Tibial artery (tissue), 4 donors: Measurements from ENCODE around the gene GRAMD4.
"Not testable (repeated sequence)": the region's sequence is repeated elsewhere in the genome, so short reads cannot be mapped to it uniquely, and the experiment has no call there.

Experiments
- DNase-seq, 2 donors: peaks; one replicate each; pipeline ENCODE4 v3.0.0-alpha.2; 2019
- H3K27ac ChIP-seq, 2 donors: fragments of 200-600 bp; sonication (generic) in 1 of 2; 1 replicate in 1 of 2; 2 replicates in 1 of 2; pipeline ENCODE4 v1.5.1; 2018 to 2019; ENCODE audit warnings: mild to moderate bottlenecking in 1 of 2
- H3K27me3 ChIP-seq, 2 donors: fragments of 200-600 bp; sonication (generic) in 1 of 2; one replicate each; pipeline versions ENCODE4 v1.5.1 to v1.6.0; 2016 to 2019
- H3K36me3 ChIP-seq, 3 donors: fragments of 200-600 bp; sonication (generic) in 2 of 3; one replicate each; pipeline ENCODE4 v1.5.1; 2016 to 2019; ENCODE audit warnings: mild to moderate bottlenecking in 2 of 3
- H3K4me1 ChIP-seq, 4 donors: fragments of 200-600 bp; sonication (generic) in 2 of 4; 1 replicate in 3 of 4; 2 replicates in 1 of 4; pipeline ENCODE4 v1.5.1; 2016 to 2019
- H3K4me3 ChIP-seq, 2 donors: fragments of 200-600 bp; sonication (generic) in 1 of 2; 1 replicate in 1 of 2; 2 replicates in 1 of 2; pipeline ENCODE4 v1.5.1; 2018 to 2019; ENCODE audit warnings: mild to moderate bottlenecking in 2 of 2
- H3K9me3 ChIP-seq, 3 donors: fragments of 200-600 bp; sonication (generic) in 1 of 3; one replicate each; pipeline ENCODE4 v1.5.1; 2016 to 2019
- intact Hi-C: fragments of 100-400 bp; cut with DNase I; formaldehyde crosslinking; loops from one replicate; pipeline ENCODE4 v1.15.0; 2023; ENCODE audit warnings: low total_unique reads
- TF ChIP-seq, protein P1 (sequence below), 2 experiments: fragments of 200-600 bp in 1 of 2; fragments of 450-650 bp in 1 of 2; IDR thresholded peaks; one replicate each; pipeline ENCODE4 v1.5.1; 2017 to 2019; ENCODE audit warnings: antibody characterized with exemption in 2 of 2, mild to moderate bottlenecking in 1 of 2, moderate library complexity in 1 of 2

GRAMD4 gene

DNA sequence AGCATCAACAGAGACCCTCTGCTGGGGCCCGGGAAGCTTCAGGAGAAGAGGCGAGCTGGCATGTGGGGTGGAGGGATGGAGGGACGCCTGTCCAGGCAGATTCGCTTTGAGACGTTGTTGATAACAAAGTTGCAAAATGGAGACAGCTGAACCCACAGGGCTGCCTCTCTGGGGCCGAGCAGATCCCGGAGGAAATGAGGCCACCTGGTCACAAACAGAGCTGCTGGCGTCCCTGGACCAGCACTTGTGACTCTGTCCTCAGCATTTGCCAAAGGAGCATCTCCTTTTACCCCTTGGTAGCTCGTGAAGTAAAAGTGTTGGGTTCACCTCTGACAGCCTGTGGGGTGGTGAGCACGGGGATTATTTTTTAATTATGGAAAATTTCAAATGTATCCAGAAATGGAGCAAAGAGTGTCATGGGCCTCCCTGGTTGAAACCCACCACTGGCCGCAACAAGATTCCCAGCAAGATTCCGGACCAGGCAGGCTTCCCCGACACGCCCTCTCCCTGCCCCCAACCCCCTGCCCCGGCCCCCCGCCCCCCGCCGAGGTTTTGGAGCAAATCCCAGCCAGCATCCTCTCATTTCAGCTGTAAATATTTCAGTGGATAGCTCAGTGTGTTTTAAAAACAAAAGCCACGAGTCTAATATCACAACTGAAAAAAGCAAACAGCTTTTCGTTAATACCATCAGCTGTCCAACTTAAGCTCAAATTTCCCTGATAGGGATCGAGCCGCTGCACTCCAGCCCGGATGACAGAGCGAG is 20.3 kb downstream of the GRAMD4 start:
- Histone ChIP-seq H3K27me3 (no peaks in the 10 kb centered on the region), H3K9me3 (no peaks in the 10 kb centered on the region), H3K4me3 (no peak overlapping the region), H3K36me3 (peaks cover 0 to 5% (median 0%) of the 10 kb centered on the region in 3 donors), H3K4me1 (peaks cover 0 to 2% (median 0%) of the 10 kb centered on the region in 4 donors), H3K27ac (no peak overlapping the region)
- intact Hi-C loops, result no loop called here
- TF ChIP-seq, protein P1, sequence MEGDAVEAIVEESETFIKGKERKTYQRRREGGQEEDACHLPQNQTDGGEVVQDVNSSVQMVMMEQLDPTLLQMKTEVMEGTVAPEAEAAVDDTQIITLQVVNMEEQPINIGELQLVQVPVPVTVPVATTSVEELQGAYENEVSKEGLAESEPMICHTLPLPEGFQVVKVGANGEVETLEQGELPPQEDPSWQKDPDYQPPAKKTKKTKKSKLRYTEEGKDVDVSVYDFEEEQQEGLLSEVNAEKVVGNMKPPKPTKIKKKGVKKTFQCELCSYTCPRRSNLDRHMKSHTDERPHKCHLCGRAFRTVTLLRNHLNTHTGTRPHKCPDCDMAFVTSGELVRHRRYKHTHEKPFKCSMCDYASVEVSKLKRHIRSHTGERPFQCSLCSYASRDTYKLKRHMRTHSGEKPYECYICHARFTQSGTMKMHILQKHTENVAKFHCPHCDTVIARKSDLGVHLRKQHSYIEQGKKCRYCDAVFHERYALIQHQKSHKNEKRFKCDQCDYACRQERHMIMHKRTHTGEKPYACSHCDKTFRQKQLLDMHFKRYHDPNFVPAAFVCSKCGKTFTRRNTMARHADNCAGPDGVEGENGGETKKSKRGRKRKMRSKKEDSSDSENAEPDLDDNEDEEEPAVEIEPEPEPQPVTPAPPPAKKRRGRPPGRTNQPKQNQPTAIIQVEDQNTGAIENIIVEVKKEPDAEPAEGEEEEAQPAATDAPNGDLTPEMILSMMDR (IDR thresholded peaks at IDR 0.05), result no peak
- no peak for DNase-seq

DNA sequence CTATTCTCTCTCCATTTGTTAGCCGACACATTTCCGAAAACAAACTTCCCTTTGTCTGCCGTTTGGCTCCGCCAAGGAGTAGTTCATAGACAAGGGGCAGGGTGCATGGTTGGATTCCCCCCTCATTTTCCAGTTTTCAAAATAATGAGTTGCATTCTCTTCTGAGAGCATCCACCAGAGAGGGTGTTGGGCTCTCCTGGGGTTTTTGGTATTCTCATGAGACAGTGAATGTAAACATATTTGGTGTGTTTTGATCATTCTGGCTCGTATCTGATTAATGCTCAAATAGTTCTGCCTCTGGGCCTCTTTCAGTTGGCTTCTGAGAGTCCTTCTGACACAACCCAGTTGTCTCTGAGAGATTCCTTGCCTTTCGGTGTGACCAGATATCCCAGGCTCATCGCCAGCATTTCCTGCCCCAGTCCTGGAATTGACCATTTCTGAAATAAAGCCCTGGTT is 21.7 kb downstream of the GRAMD4 start:
- no peak overlapping the region for H3K4me3 ChIP-seq
- no peaks in the 10 kb centered on the region for H3K27me3 ChIP-seq
- no peak for DNase-seq
- TF ChIP-seq, protein P1 (IDR thresholded peaks at IDR 0.05), result no peak
- H3K4me1 ChIP-seq, result no peaks in the 10 kb centered on the region
- no peaks in the 10 kb centered on the region for H3K9me3 ChIP-seq
- intact Hi-C loops, result no loop called here
- H3K27ac ChIP-seq, result no peak overlapping the region
- peaks cover 0 to 5% (median 0%) of the 10 kb centered on the region in 3 donors for H3K36me3 ChIP-seq

DNA sequence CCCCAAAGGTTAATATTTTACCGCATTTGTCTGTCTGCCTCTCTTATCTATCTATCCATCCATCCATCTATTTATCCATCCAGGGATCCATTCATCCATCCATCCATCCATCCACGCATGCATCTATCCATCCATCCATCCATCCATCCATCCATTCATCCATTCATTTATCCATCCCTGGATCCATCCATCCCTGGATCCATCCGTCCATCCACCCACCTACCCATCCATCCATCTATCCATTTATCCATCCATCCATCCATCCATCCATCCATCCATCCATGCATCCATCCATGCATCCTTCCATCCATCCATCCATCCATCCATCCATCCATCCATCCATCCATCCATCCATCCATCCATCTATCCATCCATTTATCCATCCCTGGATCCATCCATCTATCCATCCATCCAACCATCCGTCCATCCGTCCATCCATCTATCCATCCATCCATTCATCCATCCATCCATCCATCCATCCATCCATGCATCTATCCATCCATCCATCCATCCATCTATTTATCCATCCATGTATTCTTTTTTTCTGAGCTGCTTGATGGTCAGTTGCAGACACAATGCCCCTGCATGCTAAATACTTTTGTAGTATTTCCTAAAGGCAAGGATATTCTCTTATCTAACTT is 22.8 kb downstream of the GRAMD4 start:
- H3K27ac ChIP-seq, H3K4me3 ChIP-seq, DNase-seq, intact Hi-C loops, H3K36me3 ChIP-seq, H3K27me3 ChIP-seq, H3K4me1 ChIP-seq, H3K9me3 ChIP-seq: not testable (repeated sequence)

DNA sequence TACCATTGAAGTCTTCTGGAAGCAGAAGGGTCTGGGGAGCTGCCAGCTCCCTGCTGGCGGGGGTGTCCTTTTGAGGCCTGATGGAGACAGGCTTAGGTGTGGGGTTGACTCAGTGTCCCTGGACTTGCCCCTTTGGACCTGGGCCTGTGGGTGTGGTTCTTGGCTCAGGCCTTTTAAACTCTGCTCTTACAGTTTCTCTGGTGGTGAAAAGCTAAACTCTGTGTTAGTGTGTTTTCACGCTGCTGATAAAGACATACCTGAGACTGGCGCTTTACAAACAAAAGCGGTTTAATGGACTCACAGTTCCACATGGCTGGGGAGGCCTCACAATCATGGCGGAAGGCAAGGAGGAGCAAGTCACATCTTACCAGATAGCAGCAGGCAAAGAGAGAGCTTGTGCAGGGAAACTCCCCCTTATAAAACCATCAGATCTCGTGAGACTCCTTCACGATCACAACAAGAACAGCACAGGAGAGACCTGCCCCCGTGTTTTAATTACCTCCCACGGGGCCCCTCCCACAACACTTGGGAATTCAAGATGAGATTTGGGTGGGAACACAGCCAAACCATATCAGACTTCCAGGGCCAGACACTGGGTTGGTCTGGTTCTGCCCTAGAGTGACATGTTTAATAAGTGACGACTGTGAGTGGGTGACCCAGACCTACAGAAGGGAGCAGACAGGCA is 26.5 kb downstream of the GRAMD4 start:
- peaks cover 0 to 13% (median 8%) of the 10 kb centered on the region in 4 donors for H3K4me1 ChIP-seq
- no peaks in the 10 kb centered on the region for H3K27me3 ChIP-seq
- no peak for DNase-seq
- intact Hi-C loops, result no loop called here
- no peaks in the 10 kb centered on the region for H3K36me3 ChIP-seq
- H3K27ac ChIP-seq, result no peak overlapping the region
- H3K4me3 ChIP-seq, result no peak overlapping the region
- TF ChIP-seq, protein P1 (IDR thresholded peaks at IDR 0.05), result no peak
- no peaks in the 10 kb centered on the region for H3K9me3 ChIP-seq

DNA sequence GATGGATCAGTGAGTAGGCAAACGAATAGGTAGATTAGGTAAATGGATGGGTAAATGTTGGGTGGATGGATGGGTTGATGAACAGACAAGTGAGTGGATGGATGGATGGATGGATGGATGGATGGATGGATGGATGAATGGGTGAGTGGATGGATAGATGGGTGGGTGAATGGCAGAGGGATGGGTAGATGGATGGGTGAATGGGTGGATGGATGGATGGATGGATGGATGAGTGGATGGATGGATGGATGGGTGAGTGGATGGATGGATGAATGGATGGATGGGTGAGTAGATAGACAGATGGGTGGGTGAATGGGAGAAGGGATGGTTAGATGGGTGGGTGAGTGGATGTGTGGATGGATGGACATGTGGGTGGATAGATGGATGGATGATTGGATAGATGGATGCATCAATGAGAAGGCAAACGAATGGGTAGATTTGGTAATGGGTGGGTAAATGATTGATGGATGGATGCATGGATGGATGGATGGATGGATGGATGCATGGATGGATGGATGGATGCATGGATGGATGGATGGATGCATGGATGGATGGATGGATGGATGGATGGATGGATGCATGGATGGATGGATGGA is 28.1 kb downstream of the GRAMD4 start:
- H3K4me1 ChIP-seq, result peaks cover 0 to 18% (median 8%) of the 10 kb centered on the region in 4 donors
- DNase-seq, intact Hi-C loops, H3K4me3 ChIP-seq, H3K27me3 ChIP-seq, H3K9me3 ChIP-seq, H3K27ac ChIP-seq, H3K36me3 ChIP-seq: not testable (repeated sequence)

DNA sequence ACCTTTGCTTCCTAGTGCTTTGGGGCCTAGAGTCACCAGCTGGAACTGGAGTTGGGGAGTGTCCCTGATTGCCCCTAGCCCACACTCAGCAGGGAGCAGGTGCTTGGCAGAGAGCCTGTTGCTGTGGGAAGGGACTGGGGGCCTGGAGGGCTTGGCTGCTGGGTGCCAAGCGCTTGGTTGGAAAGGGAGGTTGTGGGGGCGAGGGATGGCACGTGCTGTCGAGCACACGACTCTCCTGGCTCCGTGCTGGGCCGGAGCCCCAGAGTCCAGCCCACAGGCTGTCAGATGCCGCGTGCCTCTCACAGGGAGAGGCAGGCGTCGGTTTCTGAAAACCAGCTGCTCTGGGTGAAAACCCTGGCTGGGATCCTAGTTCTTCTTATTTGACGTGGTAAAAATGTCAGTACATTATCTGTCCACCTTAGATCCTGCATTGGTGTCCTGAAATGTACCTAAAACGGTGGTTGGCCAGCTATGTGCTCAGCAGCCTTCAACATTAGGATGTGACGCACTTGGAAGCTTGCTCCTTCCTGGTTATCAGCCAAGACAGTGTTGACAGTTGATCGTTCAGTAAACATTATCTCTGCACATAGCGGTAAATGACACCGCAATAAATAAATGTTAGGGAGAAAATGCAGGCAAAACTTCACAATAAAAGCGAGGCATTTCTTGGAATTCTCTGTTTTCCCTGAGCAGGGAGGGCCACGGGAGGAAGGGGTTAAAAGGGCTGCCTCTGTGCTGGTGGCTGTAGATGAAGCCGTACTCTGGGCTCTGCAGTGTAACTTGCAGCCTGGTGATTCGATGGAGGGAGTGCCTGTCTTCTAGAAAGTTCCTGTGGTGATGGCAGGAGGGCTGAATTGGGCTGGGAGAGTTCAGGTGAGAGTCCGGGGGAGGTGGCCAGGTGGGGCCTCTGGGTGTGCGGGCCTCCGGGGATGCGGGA is 29.2 kb downstream of the GRAMD4 start:
- H3K9me3 ChIP-seq, result no peaks in the 10 kb centered on the region
- TF ChIP-seq, protein P1 (IDR thresholded peaks at IDR 0.05), result no peak
- H3K27me3 ChIP-seq, result no peaks in the 10 kb centered on the region
- intact Hi-C loops, result no loop called here
- no peak overlapping the region for H3K4me3 ChIP-seq
- DNase-seq, result no peak
- H3K36me3 ChIP-seq, result no peaks in the 10 kb centered on the region
- H3K4me1 ChIP-seq, result peaks cover 0 to 20% (median 8%) of the 10 kb centered on the region in 4 donors
- H3K27ac ChIP-seq, result no peak overlapping the region
